GM18526 (cell line): Measurements from ENCODE around the gene LRRC8D.

Experiments
- POLR2A ChIP-seq: IDR thresholded peaks from 3 replicates; pipeline ENCODE4 v1.6.1; 2011; ENCODE audit not compliant: insufficient read length; ENCODE audit errors: extremely low read depth

Gene LRRC8D

DNA sequence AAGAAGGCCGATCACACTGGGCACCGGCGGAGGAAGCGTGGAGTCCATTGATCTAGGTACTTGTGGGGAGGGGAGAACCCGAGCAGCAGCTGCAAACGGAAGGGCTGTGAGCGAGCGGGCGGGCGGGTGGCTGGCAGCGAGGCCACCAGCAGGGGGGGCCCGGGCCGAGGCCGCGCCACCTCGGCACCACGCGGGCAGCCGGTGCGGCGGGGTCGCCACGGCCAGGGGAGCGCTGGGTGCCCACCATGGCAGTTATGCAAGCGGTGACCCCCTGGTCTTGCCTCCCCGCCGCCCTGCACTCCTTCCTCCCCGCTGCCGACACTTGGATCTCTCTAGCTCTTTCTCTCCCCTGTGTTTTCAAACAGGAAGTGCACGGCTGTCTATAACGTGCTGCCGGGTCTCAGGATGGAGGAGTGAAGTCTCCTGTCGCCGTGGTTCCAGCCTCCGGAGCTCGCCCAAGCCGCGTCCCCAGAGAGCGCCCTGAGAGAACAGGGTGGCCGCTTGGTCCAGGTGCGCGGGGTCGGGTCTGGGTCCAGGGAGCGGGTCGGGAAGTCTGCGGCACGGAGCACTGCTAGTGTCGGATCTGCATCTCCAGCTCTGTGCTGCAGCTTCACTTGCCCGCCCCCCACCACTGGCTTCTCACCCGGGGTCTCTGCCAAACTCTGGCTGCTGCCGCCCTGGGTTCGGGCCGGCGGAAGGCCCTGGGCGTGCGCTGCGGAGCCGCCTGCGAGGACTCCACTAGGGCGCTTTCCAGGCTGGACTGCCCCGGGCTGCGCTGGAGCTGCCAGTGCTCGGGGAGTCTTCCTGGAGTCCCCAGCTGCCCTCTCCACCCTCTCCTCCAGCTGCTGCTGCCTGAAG, 22.7 kb downstream of the LRRC8D start:
- peak; percentile 64 for TF ChIP-seq POLR2A

DNA sequence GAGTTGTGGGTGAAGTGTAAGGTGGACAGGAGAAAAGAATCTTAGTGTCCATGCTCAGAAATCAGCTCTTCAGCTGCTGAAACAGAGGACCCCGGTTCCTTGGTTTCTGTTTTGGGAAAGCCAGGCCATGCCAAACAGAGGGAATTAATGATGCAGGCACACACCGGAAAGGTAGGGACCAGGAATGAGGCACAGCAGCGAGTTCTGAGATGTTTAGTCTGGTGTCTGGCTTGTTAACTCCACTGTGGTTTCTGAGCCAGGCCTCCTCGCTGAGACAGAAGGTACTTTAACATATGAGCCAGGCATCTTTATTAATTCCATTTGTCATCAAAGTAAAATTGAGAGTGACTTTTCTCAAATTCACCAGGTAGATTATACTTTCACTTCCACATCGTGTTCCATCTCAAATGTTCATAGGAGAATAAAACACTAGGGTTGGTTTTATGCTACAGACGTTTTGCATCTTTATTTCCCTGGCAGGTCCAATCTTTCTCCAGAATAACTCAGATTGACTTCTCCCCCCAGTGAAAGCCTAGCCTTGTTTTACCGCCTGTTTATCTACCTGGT, 23.5 kb downstream of the LRRC8D start:
- no peak for TF ChIP-seq POLR2A

DNA sequence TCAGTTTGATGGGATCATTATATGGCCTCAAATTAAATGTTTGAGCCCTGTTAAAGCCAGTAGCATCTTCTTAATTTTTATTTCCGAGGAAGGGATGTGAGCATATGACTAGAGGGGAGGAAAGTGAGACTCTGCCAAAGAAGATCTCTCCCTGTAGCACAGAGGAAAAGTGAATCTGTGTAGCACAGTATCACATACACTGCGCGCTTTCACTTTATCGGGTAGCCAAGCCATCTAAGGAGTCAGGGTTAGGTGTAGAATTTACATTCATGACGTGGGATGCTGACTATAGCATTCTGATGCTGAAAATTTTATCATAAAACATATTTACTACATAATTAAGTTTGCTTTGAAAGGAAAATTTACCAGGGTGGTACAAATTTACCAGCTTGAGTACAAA, 24.0 kb downstream of the LRRC8D start:
- no peak for TF ChIP-seq POLR2A

DNA sequence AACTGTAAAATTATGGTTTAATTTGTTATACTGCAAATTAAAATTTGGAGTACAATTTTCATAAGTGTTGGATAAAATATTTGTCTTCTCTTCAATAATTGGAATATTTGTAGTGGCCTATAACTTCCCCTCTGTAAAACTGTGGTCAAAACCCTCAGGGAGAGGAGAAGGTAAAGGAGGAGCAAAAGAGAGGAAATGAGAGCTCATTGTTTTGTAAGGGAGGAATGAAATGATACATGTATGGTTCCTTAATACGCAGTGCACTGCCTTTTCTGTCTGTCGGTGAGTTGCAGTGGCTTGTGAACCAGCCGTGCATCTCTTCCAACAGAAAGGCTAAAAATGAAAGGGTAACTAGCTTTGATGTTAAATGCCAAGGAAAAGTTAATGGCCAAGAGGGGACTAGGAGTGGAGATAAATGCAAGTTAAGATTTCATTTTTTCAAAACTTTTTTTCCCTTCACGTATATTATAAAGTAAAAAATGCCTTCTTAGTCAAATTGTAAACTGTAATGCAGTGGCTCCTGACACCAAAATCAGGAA, 26.4 kb downstream of the LRRC8D start:
- no peak for TF ChIP-seq POLR2A

DNA sequence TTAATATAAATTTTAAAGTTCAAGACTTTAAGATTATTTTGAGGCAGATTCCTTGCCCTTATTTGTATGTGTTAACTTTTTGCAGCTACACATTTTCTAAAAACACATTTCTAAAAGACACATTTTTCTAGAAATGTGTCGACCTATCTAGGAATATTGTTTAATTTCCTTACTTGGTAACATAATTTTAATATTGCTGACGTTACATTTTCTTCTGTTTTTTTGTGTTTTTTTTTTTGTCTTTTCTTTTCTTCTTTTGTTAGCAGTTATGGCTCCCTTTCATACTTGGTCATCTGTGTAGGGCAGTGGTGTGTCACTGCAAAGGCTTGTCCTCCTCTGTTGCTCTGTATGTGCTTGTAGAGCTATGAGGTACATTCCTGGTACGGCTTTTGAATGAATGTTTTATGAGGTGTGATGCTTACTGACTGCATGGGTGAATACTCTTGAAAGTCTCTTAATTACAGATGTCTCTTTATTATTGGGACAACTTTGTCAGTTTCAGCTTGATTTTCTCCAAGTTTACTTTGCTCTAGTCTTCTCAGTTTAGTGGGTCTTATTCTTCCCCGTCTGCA, 30.1 kb downstream of the LRRC8D start:
- TF ChIP-seq POLR2A: no peak

DNA sequence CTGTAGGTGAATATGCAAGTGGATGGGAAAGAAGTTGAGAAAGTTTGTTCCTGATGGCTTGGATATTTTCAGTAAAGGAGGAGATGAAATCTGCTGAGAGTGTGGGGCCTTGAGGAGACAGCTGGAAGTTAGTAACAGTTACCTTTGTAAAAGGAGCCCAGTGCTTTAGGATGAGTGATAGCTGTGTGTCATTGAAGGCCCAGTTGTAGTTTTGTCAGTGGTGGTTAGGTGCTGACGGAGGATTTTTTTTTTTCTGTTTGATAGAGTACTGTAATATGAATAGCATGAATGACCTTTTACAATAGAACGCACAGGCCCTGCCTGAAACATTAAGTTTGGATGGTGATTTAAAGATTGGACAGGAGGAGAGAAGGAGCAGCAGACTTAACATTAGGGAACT, 33.3 kb downstream of the LRRC8D start:
- no peak for TF ChIP-seq POLR2A

DNA sequence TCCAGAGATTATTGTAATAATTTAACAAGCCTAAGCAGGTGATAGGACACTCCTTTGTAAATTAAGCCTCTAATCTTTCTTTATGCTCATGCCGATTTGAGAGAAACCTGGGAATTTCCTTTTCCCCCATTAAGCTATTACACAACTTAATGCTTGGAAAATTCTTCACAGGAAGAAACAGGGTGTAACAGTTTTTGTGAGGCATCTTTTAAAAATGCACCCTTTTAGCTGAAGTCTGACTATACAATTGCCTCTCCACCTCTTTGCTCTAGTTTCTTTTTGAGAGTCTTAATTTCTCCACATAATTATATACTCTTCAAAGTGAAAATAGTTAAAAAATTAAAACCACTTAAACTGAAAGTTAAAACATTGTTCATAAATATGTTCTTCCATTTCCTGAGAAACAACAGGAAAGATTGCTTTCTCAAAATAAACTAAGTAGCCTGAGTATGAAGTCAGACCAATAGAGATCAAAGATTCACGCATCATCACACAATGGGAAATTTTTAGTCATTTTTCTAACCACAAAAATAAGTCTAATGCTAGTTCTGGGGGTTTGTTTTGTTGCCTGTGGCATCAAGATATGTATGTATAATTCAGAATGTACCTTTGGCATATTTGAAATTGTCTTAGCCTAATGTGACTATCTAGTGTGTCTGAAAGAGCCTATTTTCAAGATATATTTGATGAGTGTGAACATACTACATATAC, 34.7 kb downstream of the LRRC8D start:
- no peak for TF ChIP-seq POLR2A

DNA sequence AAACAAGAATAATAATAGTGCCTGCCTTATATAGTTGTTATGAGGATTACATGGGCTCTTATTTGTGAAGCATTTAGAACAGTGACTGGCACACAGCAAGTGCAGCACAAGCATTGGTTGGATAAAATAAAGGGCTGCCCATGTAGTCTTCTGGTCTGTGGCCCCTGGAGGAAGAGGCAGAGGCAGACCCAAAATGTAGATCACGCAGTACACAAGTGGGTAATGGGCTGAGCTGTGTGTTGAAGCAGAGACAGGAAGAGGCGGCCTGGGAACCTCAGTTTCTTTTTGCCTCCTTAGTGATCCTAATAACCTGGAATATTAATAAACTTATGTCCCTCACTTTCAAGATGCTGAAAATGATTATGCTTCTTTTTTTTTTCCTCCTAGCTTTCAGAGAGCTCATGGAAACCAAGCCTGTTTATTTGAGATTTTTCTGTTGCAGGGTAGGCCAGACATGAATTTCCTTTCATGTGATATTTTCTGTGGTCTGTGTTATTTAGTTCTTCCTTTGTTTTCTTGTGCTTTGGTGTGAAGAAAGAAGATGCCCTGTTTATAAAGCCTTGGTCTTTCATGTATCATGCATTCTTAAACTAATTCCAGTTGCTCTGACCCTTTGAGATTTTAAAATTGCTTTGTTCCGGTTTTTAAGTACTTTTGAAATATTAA, 42.5 kb downstream of the LRRC8D start:
- no peak for TF ChIP-seq POLR2A

DNA sequence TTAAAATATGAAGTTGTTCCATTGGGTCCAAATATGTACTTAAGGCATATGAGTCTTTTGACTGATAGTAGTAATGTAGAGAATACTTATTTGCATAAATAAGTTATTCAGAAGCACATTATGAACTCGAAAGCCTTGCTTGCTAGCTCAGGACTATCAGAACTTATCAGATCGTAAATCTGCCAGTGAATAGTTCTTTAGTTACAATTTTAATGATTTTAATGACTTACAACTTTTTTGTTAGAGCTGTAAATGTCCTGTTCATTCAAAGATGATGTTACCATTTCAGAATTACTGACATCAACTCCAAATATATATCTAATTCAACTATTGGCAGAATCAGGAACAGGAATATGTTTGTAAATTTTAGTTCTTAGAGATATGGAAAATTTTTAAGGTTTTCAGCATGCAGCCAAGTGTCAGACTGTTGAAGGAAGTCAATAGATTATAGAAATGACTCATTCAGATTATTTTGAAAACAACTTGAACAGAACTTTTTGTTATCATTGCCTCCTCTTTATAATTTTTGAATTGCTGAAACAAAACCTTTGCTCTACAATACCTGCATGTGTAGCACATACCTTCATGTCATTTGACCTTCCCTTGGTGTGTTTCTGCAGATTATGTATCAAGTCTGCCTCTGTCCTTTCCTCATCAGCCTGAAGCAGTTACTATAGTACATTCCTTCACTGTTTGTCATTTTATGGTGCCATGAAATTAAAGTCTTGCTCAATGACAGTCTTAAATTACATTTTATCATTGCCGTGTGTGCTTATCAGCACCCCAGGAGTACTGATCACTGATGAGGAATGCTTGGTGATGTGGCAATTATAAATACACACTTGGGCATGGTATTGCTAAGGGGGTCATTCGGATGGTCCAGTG, 44.9 kb downstream of the LRRC8D start:
- TF ChIP-seq POLR2A: no peak

DNA sequence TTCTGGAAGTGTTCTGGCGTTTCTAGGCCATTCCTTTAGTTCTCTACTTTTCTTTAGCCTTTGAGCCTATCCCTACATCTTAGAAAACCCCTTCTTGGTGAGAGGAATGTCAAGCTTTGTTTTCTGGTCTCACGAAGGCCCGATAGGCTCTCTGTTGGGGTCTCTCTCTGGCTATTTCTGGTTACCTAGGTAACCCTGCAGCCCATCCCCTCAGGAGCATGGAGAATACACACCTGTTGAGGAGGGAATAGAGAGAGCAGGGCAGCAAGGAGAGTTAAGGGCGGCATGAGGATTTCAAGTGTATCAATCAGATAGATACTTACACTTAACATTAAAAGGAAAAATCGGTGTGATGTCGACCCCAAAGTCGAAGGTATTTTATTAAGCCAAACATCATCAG, 45.7 kb downstream of the LRRC8D start:
- no peak for TF ChIP-seq POLR2A

DNA sequence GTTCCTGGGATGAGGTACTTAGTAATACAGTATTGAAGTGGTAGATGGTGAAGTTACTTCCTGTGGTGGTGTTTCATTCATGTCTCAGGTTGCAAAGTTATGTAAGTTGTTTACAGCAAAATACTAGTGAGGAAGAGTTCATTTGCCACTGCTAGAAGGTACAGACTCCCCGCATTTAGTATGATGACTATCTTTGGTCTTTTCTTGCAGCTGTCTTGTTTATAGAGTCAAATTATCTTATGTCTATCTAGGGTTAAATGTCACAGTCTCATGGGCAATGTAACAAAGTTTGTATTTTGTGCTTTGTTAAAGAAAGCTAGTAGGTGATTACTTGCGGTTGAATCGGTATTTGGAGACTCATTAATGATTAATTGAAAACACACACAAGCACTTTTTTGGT, 50.2 kb downstream of the LRRC8D start:
- TF ChIP-seq POLR2A: no peak

DNA sequence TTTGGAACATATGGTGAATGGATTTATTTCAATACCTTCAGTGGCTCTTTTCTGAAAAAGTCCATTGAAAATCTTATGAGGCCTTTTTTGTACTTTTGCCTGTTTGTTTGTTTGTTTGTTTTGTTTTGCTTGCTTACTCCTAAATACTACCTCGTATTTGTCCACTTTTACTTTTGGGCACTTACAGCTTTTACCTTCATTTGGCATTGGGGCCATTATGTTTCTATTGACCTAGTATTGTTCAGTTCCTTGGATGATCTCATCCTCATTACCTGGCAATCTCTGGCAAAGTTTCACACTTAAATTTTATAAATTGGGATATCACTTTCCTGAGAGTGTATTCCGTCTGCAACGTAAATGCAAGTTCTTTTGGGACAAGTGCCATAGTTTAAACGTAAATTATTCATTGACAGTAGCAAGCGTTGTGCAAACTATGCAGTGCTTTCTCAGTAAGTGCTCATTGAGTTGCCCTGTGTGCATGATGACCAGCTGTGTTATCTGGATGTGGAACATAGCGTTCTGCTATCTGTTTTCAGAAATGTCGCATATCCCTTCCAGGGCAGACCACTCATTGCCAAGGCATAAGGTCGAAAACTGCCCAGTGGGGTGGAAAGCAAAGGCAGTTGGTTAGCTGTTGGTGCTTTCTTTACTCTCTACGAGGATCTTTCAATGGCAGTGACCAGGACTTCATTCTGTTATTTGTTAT, 51.1 kb downstream of the LRRC8D start:
- no peak for TF ChIP-seq POLR2A

DNA sequence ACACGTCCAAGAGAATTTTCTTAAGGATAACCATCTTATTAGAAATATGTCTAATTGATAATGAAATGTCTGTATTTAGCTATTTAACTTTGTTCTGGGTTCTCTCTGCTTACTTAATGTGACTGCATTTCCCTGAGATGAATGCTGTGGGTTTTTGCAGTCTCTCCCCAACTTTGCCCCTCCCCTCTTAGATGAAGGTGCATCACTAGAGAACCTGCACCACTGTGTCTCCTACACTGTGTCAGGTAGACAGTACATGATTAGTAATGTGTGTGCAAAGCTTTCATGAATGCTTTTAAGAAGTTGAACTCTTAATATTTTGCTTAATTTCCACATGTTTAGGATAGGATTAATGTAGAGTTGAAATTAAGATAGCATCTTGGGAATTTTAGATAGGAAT, 51.7 kb downstream of the LRRC8D start:
- TF ChIP-seq POLR2A: no peak
